ENCODE measurements around the gene UBR4. TPM values are rescaled to one million over a fixed set of nuclear protein-coding genes. Genes with fewer than 3 reads are reported as not detected.

The UBR4 gene
- total and polyA plus RNA-seq, 2 experiments from 2014 or later: 111 to 230 TPM

GRCh38 chr1:19065526-19066247, 144.4 kb downstream of the UBR4 start:
- Mint-ChIP-seq H3K4me3 (no peak overlapping the region), H3K27ac (no peak overlapping the region), H3K27me3 (ENCODE audit: insufficient read depth, low read depth, poor library complexity) (peaks cover 13% of the 10 kb centered on the region), H3K9me3 (peaks cover 20% of the 10 kb centered on the region), H3K4me1 (peaks cover 8% of the 10 kb centered on the region; the same call in 2 of the 3 replicates), H3K36me3 (ENCODE audit: low read depth) (peaks cover 14% of the 10 kb centered on the region)
- no peaks in the 10 kb centered on the region for H3K79me2 ChIP-seq (replicated peaks; ENCODE audit: insufficient read depth)
- no peak overlapping the region for H3K4me2 ChIP-seq
- H4K20me1 ChIP-seq (replicated peaks; ENCODE audit: insufficient read depth): no peaks in the 10 kb centered on the region
- no peaks in the 10 kb centered on the region for H3K4me1 ChIP-seq (ENCODE audit: insufficient read depth)
- no peaks in the 10 kb centered on the region for H3K27me3 ChIP-seq (ENCODE audit: insufficient read depth)
- DNase-seq (ENCODE audit: low spot score) (no peak), ATAC-seq (no peak)
- no peaks in the 10 kb centered on the region for H3K36me3 ChIP-seq (ENCODE audit: insufficient read depth)
- H3K4me3 ChIP-seq: no peak overlapping the region
- no peak for TF ChIP-seq REST (IDR thresholded peaks at IDR 0.05; ENCODE audit: unreplicated experiment)
- TF ChIP-seq POLR2AphosphoS5 (IDR thresholded peaks at IDR 0.05; ENCODE audit: low read depth): no peak
- TF ChIP-seq EZH2 (IDR thresholded peaks at IDR 0.05; ENCODE audit: low read depth, unreplicated experiment): no peak
- no peak for TF ChIP-seq ZNF114 (CRISPR knock-in tag; IDR thresholded peaks at IDR 0.05)
- no peak for TF ChIP-seq STAT1 (IDR thresholded peaks at IDR 0.05; ENCODE audit: unreplicated experiment)
- TF ChIP-seq CREB1 (CRISPR knock-in tag; IDR thresholded peaks at IDR 0.05; ENCODE audit: low read depth): no peak
- no peak for TF ChIP-seq EZH2phosphoT487 (IDR thresholded peaks at IDR 0.05; ENCODE audit: unreplicated experiment)
- no peak for TF ChIP-seq ZNF331 (CRISPR knock-in tag; IDR thresholded peaks at IDR 0.05; ENCODE audit: low read depth)
- no peak for TF ChIP-seq ZNF462 (CRISPR knock-in tag; IDR thresholded peaks at IDR 0.05)
- no peak for TF ChIP-seq JUNB (IDR thresholded peaks at IDR 0.05; ENCODE audit: unreplicated experiment)
- no peak for TF ChIP-seq CTCF (conservative IDR thresholded peaks at IDR 0.05; ENCODE audit: low read depth in 2 of 2)
- TF ChIP-seq ETS1 (IDR thresholded peaks at IDR 0.05): no peak
- TF ChIP-seq NANOG (IDR thresholded peaks at IDR 0.05; ENCODE audit: borderline replicate concordance): no peak
- no peaks in the 10 kb centered on the region for H3K9me2 ChIP-seq (ENCODE audit: insufficient read depth)
- 0 out of 2 replicates have a peak, but pooled peaks cover 2% of the 10 kb centered on the region for H3F3A ChIP-seq (replicated peaks; ENCODE audit: low read depth)
- H3K27ac ChIP-seq (ENCODE audit: low read depth): no peak overlapping the region
- H2AFZ ChIP-seq: no peak overlapping the region

All from GM23338 (cell line).